ENCODE data around the gene ACSL1.
A peak's percentile ranks its signal among the peaks of the same experiment; 100 is the strongest.

The ACSL1 gene

DNA sequence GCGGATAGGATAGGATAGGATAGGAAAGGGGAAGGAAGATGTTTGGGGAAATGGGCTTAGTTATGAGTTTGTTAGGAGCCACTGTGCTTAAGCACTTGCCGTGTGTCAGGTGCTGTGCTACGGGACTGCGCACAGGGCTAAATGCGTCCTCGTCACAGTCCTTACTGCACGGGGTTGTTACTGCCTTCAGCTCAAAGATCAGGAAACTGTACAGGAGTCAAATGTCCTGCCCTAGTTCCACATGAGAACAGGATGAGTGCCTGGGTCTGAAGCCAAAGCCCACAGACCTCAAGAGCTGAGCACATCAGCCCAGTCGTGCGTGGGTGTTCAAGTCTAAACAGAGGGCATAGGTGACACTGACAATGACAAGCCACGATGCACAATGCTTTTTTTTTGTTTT is 15.0 kb downstream of the ACSL1 start:
- DNase-seq (ENCODE audit: low read depth): no peak

DNA sequence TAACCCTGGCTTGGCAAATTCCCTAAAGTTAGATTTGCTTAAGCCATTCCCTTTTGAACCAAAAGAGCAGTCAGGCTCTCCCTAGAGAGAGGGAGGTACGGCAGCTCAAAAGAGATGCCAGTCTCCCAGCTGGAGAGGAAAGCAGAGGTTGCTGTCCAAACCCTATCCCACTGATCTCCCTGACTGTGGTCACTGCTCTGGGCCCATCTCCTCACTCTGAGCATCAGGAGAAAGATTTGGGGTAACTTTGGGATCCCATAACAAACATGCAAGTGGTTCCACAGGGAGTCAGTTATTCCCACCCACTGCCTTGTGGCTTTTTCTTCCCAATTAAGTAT is 17.1 kb downstream of the ACSL1 start:
- no peak for DNase-seq (ENCODE audit: low read depth)

DNA sequence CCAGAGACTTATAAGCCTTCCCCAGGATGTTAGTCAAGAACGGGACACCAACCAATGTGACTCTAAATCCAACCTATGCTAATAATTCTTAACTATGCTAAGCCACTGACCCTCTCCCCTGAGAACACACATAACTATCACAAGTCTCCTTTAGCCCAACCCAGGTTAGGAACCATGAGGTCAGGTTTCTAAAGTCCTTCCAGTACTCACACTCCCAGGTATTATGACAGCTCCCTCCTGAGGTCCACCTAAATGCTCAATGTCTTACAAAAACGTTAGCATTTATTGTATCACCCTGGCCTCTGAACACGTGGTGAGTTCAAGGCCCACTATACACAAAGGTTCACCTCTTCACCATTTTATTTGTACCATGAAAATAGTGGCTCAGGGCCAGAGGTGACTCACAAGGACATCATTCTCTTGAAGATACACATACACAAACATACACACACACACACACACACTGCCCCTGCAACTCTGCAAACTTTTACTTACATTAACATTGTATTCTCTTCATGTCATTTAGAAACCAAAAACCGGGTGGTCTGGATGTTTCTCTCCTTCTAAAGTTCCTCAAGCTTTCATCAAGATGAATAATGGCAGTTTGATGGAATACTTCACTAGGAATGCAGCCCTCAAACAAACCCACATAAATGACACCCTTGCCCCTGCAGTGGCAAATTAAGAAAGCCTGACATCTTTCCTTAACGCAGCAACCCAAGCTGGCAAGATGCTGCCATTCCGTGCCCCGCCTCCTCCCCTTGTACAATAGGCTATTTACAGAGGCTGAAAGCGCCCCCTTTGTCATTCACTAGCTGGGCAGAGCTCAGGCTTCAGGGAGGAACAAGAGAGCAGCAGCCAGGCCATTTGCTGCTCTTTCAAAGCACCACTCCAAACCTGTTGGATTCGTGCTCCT is 17.7 kb downstream of the ACSL1 start:
- DNase-seq (ENCODE audit: low read depth): no peak

DNA sequence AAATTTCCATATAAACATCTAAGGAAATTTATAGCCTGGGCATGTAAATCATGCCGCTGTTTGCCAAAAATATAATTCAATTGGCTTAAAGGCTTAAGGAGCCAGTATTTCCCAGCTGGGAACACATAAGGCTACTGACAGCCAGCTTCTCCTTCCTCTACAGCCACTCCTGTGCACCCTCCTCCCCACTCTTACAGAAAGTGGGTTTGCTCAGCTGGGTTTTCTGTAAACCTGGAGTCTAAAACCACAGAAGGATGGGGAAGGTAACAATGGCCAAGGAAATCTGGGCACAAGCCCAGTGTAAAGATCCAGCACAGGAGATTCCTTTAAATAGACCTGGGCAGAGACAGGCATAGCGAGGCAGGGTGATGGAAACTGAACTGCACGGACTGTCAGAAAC is 18.5 kb downstream of the ACSL1 start:
- DNase-seq (ENCODE audit: low read depth): no peak

DNA sequence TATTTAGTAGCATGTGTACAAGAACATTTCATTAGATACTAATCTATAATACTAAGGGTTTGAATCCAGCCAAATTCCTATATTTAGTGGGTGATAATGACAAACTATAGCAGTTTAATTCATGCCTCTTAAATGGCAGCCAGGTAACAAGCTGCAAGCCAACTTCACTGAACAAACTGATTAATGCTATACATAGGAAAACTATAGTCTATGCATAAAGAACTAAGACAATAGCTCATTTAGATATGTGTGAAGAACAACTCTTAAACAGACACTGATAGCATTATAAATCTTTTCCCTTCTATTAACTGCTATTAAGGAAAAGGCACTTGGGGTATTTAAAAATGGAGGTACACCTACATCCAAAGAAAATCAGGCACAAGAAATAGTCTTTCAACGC is 19.1 kb downstream of the ACSL1 start:
- no peak for DNase-seq (ENCODE audit: low read depth)

DNA sequence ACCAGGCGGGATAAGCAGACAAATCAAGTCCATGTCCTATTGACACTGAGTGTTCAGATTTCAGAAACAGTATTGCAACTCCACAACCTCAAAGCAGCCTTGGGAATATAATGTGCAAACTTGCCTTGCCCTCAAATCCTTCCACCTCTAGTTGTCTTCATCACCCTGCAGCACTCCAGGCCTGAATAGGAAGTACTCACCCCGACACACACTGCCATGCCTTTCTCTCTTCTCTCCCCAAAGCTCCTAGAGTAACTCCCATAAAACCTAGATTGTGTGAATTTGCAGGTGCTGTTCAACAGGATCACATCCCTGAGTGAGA is 19.6 kb downstream of the ACSL1 start:
- no peak for DNase-seq (ENCODE audit: low read depth)

DNA sequence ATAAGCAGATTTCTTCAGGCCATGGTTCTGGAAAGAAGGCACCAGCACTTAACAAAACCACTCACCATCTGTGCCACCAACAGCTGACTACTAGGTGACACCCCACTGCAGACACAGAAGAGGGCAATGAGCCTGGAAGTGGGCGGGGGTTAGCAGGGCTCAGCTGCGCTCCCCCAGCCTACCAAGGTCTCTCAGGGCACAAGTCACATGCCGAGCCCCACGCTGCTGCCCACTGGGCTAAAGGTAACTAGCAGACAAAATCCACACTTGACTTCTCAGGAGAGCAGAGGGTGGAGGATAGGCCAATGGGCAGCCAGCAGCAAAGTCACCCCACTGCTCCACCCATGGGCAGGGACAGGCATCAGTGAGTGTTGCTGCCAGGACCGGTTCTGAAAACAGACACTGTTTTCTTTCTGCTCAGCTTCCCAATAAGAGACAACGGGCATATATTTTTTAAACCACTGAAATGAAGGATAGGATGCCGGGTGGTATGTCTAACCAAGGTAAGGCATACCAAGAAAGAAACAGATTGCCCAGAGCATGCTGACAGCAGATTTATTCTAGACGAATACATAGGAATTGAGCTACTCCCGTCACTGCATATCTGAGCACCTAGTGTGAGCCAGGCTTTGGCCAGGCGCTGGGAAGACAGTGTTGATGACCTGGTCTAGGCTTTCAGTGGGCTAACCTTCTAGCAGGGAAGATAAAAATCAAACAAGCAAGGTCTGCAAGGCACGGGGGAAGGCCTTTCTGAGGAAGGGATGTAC is 20.1 kb downstream of the ACSL1 start:
- DNase-seq (ENCODE audit: low read depth): no peak

DNA sequence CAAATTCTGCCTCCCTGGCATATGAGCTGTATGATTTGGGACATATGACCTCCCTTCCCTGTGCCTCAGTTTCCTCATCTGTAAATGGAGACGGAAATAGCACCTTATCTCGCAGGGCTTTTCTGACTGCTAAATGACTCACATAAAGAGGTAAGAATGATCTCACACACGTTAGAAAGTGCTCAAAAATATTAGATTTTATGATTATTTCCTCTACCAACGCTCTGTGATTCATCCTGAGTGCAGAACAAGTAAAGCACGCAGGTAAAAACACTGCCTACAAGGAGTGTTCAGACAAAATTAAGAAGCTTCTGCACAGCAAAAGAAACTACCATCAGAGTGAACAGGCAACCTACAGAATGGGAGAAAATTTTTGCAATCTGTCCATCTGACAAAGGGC is 21.1 kb downstream of the ACSL1 start:
- no peak for DNase-seq (ENCODE audit: low read depth)

DNA sequence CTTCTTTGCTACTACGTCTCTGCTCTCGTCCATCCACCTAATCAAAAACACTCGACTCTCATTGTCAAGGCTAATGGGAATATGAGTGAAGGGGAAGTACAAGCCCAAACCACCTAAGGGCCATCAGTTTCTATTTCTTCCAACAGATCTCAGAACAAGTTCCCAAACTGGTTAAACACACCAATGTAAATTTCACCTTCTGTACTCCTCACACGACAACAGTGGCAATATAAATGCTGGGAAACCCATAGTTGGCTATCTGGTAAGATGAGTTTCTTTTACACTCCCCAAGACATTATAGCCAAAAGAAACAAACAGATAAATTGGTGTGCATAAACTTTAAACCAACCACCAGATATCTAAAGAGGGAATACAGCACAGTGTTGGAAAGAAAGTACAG is 21.9 kb downstream of the ACSL1 start:
- no peak for DNase-seq (ENCODE audit: low read depth)

DNA sequence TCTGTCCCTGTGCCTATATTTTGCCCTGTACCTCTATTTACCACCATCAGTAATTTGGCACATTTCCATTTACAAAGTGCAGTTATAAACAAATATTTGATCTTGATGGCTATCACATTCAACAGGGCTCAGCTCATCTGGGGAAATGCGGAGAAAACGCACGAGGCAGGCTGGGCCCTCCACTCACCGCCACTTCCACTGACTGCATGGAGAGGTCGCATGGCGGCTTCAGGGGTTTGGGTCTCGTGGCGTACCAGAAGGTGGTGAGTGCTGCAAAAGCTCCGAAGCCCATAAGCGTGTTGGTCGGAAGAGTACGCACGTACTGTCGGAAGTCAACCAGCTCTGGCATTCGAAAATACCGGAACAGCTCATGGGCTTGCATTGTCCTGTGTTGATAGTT is 22.6 kb downstream of the ACSL1 start:
- no peak for DNase-seq (ENCODE audit: low read depth)

DNA sequence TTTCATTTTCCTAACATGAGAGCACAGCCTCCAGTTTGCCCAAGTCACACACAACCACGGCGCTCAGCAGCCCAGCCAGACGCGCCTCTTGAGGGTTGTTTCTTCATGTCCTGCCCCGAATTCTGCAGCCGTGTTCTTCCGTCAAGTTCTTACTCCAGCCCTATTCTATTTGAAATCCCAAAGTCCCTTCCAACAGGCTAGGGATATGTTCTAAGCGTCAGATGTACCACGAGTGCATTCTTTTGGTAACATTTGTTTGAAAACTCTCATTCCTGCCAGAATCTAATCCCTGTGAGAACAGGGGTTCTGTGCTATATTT is 23.1 kb downstream of the ACSL1 start:
- DNase-seq (ENCODE audit: low read depth): no peak

DNA sequence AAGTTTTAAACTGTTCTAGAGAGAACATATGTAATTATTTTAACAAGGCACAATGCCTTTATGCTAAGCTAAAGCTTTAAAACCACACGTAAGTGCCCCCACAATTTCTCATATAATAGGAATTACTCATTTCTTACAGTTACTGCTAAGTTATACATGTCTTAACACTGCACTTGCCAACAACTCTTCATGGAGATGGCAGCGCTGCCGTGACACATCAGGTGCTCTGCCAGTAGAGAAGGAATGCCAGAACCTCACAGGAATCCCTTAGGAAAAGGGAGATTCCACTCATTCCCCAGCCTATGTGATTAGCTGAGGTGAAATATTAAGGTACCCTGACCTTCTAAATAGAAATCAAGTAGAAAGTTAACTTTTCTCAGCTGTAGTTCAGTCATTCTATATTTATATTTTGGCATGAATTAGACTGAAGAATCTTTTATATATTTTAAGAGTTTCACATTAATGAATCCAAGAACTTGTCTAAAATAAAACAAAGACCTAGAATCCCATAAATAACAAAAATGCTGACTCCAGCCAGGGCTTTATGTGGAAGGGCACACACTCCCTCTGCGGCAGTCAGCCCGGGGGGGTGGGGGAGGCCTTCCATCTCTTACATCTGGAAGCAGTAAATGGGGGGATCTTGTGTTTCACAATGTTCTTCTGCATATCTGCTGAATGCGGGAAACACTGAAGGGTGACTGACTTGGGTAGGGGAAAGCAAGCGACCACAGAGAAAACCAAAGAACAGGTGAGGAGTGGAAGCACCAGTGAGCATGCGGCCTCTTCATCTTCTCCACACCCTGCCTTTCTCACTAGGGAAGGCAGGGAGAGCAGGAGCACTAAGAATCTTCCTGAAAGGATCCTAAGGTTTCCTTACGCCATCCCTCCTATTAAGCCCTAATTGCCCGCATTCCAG is 23.7 kb downstream of the ACSL1 start:
- no peak for DNase-seq (ENCODE audit: low read depth)

DNA sequence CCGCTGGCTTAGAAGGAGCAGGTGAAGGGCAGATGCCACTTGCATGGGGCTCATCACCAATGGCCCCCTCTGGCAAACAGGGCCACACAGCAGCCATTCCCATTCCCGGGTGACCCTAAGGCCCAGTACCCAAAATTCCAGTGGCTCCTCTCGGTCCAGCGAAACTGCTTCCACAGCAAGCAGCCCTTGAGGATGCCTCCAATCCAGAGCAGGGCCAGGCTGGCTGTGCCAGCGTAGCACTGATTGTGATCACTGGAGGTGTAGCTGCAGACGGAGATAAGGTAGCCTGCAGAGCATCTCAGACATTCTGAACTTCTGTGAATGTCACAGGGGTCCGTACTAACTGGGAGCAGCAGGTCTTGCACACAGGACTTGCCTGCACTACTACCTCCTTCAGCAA is 27.3 kb downstream of the ACSL1 start:
- DNase-seq (ENCODE audit: low read depth): no peak

DNA sequence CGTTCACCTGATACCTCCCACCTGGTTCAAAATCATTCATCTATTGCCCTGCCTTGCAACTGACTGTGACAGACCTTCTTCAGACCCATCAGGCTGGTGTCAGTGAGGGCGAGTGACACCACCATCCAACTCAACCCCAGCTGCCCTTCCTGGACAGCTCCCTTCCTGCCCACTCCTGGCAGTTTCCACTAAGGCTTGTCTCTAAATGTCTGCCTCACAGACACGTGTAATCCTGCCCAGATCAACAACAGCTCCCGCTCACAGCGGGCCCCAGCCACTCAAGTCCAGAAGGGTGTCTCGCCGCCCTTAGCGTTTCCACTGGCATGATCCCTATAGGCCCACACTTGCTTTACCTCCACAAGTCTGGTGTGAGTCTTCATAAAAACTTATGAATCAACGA is 28.9 kb downstream of the ACSL1 start:
- DNase-seq (ENCODE audit: low read depth): no peak

DNA sequence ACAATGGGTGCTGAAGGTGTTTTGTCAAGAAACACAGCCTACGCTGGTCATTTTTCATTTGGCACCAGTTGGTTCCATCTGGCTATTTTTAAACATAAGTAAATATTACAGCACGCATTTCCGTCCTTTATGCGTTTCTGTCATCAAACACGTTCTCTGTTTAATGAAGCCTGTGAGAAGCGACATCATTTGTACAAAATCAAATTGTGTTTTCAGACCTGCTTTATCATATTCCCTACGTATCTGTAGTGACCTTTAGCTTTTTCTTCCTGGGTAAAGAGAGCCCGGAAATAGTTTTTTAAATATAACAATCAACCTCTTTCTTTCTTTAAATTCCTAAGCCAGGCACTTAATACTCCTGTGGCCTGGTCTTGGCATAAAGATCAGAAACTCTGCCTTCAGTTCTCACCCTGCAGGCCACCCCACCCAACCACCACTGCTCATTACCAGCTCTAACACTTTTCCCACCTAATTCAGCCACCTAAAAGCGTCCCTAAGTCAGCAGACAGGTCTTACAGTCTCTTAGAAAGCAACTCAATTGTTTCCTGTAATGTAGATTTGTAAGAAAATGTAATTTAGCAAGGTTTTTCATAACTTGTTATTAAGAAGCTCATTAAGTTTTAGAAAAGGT is 30.4 kb downstream of the ACSL1 start:
- DNase-seq (ENCODE audit: low read depth): no peak

DNA sequence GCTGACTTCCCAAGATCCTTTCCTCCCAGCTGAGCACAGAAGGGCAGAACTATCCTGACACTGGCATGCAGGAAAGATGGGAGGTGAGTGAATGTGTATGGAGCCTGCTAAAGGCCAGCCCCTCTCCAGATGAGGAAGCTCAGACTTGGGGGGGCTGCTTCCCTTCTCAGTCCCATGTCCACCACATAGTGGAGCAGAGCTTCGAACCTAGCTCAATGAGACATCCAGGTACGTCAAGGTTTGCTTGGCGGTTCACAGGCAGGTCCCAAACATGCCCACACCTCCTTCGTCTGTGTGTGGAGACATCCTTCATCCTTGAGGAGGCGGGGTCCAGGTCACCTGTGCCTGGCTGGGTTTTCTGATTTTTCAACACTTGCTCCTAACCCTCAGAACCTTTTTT is 31.3 kb downstream of the ACSL1 start:
- no peak for DNase-seq (ENCODE audit: low read depth)

DNA sequence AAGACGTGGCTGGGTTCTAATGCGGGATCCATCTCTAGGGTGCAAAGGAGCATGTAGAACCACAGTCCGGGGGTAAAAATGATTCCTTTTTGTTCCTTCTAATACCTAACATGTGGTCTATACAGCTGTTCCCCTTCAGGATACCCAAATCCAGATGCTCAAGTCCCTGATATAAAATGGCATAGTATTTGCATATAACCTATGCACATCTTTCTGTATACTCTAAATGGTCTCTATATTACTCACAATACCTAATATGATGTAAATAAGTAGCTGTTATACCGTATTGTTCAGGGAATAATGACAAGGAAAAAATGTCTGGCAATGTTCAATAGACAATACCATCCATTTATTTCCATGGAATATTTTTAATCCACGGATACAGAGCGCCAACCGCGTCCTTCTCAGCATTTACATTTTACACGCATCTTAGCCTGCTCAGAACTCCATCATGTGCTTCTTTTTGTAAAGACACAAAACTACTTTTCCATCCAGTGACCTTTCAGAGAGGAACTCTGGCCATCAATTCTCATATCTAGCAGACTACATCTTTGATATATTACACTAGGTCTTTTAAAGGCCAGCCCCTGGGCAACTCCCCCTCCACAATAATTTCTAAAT is 31.9 kb downstream of the ACSL1 start:
- DNase-seq (ENCODE audit: low read depth): no peak

DNA sequence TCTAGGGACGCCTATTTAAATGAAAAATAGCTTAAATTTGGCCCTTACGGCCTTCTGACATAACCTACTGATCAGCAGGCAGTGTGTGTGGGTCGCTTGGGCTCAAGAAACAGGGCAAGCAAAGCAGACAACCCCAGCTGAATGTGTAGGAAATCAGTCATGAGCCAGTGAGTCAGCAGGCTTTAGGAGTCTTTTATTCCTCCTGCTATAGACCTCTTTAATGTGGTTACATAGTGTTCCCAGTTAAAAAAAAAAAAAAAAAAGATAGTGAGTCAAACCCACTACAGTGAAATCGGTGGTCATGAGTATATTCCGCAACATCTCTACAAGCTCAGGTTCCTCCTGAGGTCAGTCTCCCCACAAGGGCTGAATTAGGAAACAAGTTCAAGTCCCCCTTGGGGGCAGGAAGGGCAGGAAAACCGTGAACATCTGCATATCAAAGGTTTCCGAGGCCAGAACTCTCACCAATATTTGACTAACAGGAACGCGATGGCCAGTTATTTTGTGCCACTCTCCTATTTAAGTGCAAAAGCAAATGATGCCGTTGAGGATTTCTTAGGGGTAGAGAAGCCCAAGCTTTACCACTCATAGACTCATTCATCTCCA is 32.7 kb downstream of the ACSL1 start:
- DNase-seq (ENCODE audit: low read depth): peak; percentile 21

DNA sequence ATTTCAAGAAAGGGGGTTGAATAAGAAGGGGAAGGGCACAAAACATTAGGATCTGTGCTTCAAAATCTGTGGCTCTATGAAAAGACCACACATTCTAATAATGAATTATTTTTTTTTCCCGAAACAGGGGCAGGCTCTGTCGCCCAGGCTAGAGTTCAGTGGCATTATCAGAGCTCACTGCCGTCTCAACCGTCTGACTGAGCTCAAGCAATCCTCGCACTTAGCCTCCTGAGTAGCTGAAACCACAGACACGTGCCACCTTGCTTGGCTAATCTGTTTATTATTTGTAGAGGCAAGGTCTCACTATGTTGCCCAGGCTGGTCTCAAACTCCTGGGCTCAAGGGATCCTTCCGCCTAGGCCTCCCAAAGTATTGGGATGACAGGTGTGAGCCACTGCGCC is 33.4 kb downstream of the ACSL1 start:
- no peak for DNase-seq (ENCODE audit: low read depth)

DNA sequence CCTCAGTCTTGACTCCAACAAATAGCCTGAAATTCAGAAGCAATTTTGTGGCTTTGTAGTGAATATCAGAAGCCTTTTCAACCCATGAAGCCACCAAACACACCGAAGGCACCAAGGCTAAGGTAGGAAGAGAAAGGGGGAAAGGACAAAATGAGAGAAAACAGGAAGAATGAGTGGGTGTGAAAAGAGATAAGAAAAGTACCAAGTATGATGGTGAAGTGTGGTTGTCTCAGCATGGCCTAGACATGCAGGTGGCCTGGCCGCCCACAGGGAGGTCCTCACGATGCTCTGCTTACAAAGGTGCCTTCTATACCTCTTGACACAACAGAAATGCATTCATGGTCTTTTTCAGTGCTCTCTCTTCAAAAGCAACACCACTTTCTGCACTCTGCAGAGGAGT is 34.9 kb downstream of the ACSL1 start:
- DNase-seq (ENCODE audit: low read depth): no peak

DNA sequence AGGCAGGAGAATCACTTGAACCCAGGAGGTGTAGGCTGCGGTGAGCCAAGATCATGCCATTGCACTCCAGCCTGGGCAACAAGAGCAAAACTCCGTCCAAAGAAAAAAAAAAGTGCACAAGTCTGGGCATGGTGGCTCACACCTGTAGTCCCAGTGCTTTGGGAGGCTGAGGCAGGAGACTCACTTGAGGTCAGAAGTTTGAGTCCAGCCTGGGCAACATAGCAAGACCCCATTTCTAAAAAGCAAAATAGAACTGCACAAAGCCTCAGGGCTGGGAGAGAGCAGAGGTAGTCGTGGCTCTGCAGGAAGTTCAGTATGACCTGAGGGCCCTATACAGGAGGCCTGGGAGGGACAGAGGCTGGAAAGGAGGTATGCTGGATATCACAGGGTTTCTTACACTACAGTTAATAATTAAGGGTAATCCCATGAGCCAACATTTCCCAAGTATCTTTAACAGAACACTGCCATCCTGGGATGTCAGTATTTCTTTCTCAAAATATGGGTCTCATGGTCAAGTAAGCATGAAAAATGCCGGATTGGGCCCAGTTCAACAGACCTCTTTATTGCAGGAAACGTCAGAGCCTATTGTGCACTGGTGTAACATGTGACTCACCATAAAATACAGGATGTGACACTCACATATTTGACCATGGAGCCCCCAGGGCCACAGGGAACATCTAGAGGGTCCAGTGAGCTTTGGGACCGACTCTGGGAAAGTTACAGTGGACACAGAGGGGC is 37.8 kb downstream of the ACSL1 start:
- no peak for DNase-seq (ENCODE audit: low read depth)
